ENCODE results near the gene CACNB2. TPM values are rescaled to one million over a fixed set of nuclear protein-coding genes. Genes with fewer than 3 reads are reported as not detected.

Gene CACNB2
- total RNA-seq, 2 donors from 2014 or later: 19.0 to 20.6 TPM

DNA sequence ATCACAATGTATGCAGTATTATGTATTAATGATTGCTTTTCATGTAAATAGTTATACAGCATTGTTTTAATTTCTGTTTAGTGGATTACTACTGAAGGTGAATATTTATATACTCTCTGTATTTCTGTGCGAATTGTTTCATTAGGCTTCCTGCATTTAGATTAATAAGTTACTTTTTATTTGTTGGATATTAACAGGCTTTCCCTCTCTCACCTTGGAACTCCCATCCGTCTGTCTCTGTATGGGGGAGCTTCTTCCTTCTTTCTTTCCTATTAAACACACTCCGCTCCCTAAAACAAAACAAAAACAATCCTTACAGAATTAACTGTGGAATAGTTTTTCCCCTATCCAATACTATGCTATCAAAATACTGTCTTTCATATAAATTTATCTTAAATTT, 205.1 kb downstream of the CACNB2 start:
- no peaks in the 10 kb centered on the region for H3K36me3 ChIP-seq
- no peak for DNase-seq (ENCODE audit: low spot score)
- no peaks in the 10 kb centered on the region for H3K9me3 ChIP-seq
- H3K27me3 ChIP-seq: no peaks in the 10 kb centered on the region
- H3K27ac ChIP-seq: peak overlapping the region; percentile 5 to 85
- TF ChIP-seq, protein P1, sequence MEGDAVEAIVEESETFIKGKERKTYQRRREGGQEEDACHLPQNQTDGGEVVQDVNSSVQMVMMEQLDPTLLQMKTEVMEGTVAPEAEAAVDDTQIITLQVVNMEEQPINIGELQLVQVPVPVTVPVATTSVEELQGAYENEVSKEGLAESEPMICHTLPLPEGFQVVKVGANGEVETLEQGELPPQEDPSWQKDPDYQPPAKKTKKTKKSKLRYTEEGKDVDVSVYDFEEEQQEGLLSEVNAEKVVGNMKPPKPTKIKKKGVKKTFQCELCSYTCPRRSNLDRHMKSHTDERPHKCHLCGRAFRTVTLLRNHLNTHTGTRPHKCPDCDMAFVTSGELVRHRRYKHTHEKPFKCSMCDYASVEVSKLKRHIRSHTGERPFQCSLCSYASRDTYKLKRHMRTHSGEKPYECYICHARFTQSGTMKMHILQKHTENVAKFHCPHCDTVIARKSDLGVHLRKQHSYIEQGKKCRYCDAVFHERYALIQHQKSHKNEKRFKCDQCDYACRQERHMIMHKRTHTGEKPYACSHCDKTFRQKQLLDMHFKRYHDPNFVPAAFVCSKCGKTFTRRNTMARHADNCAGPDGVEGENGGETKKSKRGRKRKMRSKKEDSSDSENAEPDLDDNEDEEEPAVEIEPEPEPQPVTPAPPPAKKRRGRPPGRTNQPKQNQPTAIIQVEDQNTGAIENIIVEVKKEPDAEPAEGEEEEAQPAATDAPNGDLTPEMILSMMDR (IDR thresholded peaks at IDR 0.05): no peak
- H3K4me3 ChIP-seq: no peak overlapping the region
- H3K4me1 ChIP-seq: peaks cover 0 to 1% of the 10 kb centered on the region in 2 donors

DNA sequence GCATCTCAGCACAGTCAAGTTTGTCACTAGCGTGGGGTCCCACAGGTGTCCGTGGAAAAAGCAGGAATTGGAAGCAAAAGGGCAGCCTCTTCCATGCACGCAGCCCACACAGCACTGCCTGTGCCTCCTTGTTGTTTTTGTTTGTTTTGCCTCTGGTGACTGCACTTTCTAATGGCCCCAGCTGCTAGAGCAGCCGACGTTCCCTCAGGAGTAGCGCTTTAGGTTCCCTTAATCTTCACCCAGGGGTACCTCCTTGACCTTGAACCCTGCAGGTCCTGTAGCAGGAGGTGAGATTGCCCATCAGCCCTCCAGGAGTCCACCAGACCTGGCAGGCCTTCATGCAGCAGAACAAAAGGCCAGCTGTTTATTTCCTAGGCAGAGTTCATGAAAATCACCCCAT, 210.1 kb downstream of the CACNB2 start:
- no peaks in the 10 kb centered on the region for H3K9me3 ChIP-seq
- H3K27me3 ChIP-seq: no peaks in the 10 kb centered on the region
- H3K4me3 ChIP-seq: no peak overlapping the region
- TF ChIP-seq, protein P1 (IDR thresholded peaks at IDR 0.05): no peak
- no peaks in the 10 kb centered on the region for H3K36me3 ChIP-seq
- H3K4me1 ChIP-seq: peaks cover 0 to 7% of the 10 kb centered on the region in 2 donors
- DNase-seq (ENCODE audit: low spot score): no peak
- peak overlapping the region; percentile 26 to 66 for H3K27ac ChIP-seq

DNA sequence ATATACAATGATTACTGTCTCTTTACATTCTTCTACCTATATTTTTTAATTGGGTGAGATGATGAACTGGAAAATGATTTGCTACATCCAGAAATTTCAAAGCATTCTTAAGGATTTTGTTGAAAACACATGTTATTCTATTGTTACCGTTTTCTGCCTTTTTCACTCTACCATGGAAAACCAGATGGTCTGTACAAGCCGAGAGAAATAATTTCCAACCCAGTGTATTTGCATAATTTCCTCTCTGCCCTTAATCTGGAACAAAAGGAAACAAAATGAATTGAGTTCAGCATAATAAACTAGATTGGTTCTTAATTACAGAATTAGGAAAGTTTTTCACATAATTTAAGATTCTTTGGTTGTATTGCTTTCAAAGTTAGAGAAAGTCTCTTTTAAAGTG, 211.2 kb downstream of the CACNB2 start:
- H3K27me3 ChIP-seq: no peaks in the 10 kb centered on the region
- no peak overlapping the region for H3K4me3 ChIP-seq
- H3K4me1 ChIP-seq: peaks cover 0 to 7% of the 10 kb centered on the region in 2 donors
- H3K27ac ChIP-seq: peak overlapping the region in 1 of 2 donors; percentile 66
- H3K9me3 ChIP-seq: no peaks in the 10 kb centered on the region
- TF ChIP-seq, protein P1 (IDR thresholded peaks at IDR 0.05): no peak
- DNase-seq (ENCODE audit: low spot score): no peak
- H3K36me3 ChIP-seq: no peaks in the 10 kb centered on the region

DNA sequence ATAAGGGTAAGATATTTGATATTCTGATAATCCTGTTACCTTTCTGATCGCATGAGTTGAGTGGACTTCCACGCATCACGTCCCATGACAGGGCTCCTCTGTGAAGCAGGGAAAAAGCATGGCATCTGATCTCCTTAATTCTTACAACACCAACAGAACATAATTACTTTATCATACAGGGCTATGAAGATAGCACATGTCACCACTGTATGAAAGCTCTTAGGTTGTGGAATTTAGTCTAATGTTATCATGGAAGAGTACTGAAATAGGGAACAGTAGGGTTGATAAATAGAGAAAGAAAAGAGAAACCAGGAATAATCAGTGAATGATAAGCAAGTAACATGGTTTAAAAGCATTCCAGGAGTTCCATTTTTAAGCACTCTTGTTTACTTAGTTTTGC, 212.0 kb downstream of the CACNB2 start:
- H3K27me3 ChIP-seq: no peaks in the 10 kb centered on the region
- TF ChIP-seq, protein P1 (IDR thresholded peaks at IDR 0.05): no peak
- no peak for DNase-seq (ENCODE audit: low spot score)
- peaks cover 0 to 7% of the 10 kb centered on the region in 2 donors for H3K4me1 ChIP-seq
- no peaks in the 10 kb centered on the region for H3K36me3 ChIP-seq
- H3K9me3 ChIP-seq: no peaks in the 10 kb centered on the region
- peak overlapping the region; percentile 53 to 66 for H3K27ac ChIP-seq
- no peak overlapping the region for H3K4me3 ChIP-seq

DNA sequence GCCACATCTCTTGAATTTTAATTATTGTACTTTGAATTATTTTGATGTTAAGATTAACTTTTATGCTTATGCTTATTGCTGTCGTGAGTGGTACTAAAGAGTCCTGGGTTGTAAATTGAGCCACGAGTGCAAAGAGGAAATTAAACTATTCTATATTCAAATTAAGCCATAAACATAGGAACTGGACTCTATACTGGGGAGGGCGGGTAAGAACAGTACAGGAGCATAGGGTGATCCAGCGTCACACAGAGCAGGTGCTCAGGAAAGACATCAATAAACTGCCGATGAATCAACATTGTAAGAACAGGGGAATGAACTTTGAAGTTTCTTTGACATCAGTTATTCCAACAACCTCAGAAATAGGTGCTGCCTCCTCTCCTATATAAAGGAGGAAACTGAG, 219.6 kb downstream of the CACNB2 start:
- no peak for DNase-seq (ENCODE audit: low spot score)
- no peak overlapping the region for H3K27ac ChIP-seq

DNA sequence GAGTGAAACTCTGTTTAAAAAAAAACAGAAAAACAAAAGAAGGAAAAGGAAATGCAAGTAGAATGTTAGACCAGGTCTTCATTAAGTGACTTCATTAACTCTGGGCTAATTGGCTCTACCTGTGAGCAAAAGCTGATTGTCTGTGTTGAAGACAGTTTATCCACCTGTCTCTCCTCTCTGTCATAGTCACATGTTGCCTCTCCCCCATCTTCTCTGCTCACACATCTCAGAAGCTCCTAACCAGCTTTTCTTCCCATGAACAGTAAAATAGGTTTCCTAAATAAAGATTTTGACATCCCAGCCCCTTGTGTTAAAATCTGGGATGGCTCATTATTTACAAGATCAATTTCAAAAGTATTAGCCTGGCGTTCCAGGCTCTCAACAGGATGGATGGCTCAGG, 222.7 kb downstream of the CACNB2 start:
- Histone ChIP-seq H3K27me3 (no peaks in the 10 kb centered on the region), H3K4me1 (no peaks in the 10 kb centered on the region), H3K9me3 (no peaks in the 10 kb centered on the region), H3K27ac (no peak overlapping the region), H3K4me3 (no peak overlapping the region), H3K36me3 (no peaks in the 10 kb centered on the region)
- DNase-seq (ENCODE audit: low spot score): no peak
- TF ChIP-seq, protein P1 (IDR thresholded peaks at IDR 0.05): no peak

More for the DNA sequence above, 219.6 kb downstream of the CACNB2 start:
- Histone ChIP-seq H3K27me3 (no peaks in the 10 kb centered on the region), H3K4me1 (no peaks in the 10 kb centered on the region), H3K36me3 (no peaks in the 10 kb centered on the region), H3K4me3 (no peak overlapping the region), H3K9me3 (no peaks in the 10 kb centered on the region)
- TF ChIP-seq, protein P1 (IDR thresholded peaks at IDR 0.05): no peak
